GM10248 (cell line): ENCODE data around the gene HTR2A.

Experiments
- CTCF ChIA-PET: fragments of 300-600 bp; sonication (Branson Sonifier 250); formaldehyde crosslinking; extraction: SDS; loops from one replicate; lab custom pipeline; 2021; ENCODE audit warnings: antibody characterized with exemption; lab: Yijun Ruan, JAX
- POLR2A ChIA-PET: fragments of 350-650 bp; sonication (Branson Sonifier 250); formaldehyde crosslinking; extraction: SDS; loops from one replicate; lab custom pipeline; 2020; ENCODE audit warnings: antibody characterized with exemption; lab: Yijun Ruan, JAX
- DNase-seq: peaks from one replicate; pipeline ENCODE4 v3.0.0; 2012; ENCODE audit errors: extremely low spot score
- TF ChIP-seq, protein P1 (sequence below): IDR thresholded peaks from 2 replicates; pipeline ENCODE4 v1.5.1; 2012; ENCODE audit warnings: mild to moderate bottlenecking, low read depth; ENCODE audit errors: extremely low read depth, missing control alignments, control extremely low read depth

HTR2A gene

DNA sequence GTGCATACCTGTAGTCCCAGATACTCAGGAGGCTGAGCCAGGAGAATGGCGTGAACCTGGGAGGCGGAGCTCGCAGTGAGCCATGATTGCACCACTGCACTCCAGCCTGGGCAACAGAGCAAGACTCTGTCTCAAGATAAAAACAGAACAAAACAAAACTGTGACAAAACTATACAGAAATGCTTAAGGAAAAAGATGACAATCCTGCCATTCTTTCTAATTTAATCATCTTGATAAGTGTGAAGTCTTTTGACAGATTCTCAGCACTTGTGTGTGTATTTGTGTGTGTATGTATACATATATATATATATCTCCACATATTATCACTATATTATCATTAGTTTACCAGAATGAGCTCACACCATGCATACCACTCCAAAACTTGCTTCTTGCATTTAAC lies 12.3 kb downstream of the HTR2A start:
- ChIA-PET POLR2A (no interaction called here), CTCF (interaction anchor here (2.4 to 2.6 kb wide), 2 partner anchors 8 to 10 kb away, joined by 8 to 10 read pairs; no protein-coding TSS in a partner anchor)
- no peak for DNase-seq
- TF ChIP-seq, protein P1, sequence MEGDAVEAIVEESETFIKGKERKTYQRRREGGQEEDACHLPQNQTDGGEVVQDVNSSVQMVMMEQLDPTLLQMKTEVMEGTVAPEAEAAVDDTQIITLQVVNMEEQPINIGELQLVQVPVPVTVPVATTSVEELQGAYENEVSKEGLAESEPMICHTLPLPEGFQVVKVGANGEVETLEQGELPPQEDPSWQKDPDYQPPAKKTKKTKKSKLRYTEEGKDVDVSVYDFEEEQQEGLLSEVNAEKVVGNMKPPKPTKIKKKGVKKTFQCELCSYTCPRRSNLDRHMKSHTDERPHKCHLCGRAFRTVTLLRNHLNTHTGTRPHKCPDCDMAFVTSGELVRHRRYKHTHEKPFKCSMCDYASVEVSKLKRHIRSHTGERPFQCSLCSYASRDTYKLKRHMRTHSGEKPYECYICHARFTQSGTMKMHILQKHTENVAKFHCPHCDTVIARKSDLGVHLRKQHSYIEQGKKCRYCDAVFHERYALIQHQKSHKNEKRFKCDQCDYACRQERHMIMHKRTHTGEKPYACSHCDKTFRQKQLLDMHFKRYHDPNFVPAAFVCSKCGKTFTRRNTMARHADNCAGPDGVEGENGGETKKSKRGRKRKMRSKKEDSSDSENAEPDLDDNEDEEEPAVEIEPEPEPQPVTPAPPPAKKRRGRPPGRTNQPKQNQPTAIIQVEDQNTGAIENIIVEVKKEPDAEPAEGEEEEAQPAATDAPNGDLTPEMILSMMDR, result no peak

DNA sequence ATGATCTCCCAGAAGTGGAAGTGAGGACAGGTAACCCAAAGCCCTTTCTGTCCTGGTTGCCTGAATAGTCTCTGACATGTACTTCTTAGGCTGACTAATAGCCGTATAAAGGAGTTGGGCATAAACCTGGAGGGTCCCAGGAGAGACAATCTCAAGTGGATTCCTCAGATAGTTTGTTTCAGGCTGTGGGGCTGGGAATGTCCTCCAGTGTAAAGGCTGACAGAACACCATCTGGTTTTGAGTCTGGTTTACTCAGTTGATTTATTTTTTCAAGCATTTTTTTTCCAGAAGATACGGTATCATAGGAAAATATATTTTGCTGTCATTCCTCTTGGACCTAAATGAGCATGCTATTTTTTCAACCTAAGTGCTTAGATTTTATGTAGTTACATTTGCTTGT lies 15.2 kb downstream of the HTR2A start:
- TF ChIP-seq, protein P1, result no peak
- no peak for DNase-seq
- ChIA-PET POLR2A (no interaction called here), CTCF (no interaction called here)

DNA sequence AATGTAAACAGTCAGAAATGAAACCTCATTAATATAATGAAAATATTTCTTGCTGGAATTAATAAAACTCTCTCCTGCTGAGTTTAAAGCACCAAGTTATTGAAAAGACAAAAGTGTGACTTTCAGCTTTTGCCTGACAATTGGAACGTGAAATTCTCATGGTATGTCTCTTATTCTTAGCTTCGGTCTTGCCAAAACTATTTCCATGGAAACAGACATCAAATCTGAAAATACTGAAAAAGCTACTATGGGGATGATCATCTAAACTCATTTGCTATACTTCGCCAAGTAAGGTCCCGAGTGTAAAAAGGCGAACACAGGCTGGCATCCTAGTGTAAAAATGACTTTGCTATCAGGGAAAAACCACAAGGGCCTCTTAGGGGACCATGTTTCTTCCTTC lies 22.8 kb downstream of the HTR2A start:
- CTCF ChIA-PET, result no interaction called here
- TF ChIP-seq, protein P1, result no peak
- POLR2A ChIA-PET, result no interaction called here
- DNase-seq, result no peak

DNA sequence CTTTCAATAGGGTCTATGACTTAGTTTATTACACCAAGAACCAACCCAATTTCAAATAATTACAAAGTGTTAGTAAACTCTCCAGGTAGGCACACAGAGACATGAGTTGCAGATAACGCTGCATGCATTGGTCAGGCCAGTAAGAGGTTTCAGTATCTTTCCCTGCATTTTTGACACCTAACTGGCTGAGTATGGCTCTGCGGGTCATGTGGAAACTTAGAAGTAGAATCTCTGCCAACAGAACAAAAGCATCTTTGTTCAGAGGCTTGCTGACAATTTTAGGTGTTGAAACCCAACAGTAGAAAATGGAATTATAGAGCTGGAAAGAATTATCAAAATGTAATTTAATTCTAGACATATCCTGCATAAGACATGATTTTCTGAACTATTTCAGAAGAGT lies 25.3 kb downstream of the HTR2A start:
- DNase-seq, result no peak
- CTCF ChIA-PET, result interaction anchor here (1.2 kb wide), 1 partner anchor 10 kb away, joined by 4 read pairs; no protein-coding TSS in a partner anchor
- TF ChIP-seq, protein P1, result no peak
- POLR2A ChIA-PET, result no interaction called here

DNA sequence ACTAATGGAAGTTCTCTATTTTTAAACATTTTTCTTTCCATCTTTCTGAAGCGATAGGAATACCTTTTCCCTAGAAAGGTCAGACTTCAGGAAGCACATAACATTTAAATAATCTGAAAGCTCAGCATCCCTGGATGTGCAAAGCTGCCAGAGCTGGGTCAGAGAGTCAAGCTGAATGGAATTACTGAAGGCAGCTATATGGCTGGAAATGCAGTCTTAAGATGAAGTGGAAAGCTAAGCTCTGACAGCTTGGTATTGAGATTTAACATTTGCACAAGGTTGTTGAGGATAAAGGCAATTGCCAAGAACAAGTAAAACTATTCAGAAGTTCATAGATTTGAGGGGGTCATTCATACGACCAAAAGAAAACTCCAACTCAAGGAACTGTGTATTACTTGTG lies 28.8 kb downstream of the HTR2A start:
- POLR2A ChIA-PET, result no interaction called here
- TF ChIP-seq, protein P1, result no peak
- no peak for DNase-seq
- CTCF ChIA-PET, result interaction anchor here (1.0 to 1.2 kb wide), 2 partner anchors 14 to 26 kb away, joined by 3 to 4 read pairs; no protein-coding TSS in a partner anchor

DNA sequence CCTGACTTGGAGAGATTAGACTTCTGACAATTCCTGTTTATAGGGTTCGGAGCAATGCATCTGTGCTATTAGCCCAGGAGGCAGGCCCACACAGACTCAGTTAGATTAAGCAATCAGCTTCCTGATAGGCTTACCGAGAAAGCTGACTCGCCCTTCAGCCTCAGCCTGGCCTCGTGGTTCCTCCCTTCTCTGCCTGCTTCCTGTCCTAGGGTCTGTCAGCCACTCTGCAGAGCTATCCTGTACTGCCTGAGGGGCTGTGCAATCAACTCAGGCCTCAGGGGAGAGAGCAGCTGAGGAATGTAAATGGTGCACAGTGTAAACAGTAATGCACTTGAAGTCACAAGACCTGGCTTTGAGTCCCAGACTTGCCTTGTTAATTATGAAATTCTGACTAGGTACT lies 30.7 kb downstream of the HTR2A start:
- ChIA-PET CTCF (interaction anchor here (0.9 to 1.0 kb wide), 2 partner anchors 27 to 31 kb away, joined by 3 read pairs; no protein-coding TSS in a partner anchor), POLR2A (no interaction called here)
- peak; percentile 10 for DNase-seq

More for the DNA sequence above, 30.7 kb downstream of the HTR2A start:
- TF ChIP-seq, protein P1, result no peak
